Amniotic epithelial cell (primary cell): Measurements from ENCODE around the gene ATAD5.
"Not testable (repeated sequence)": the region's sequence is repeated elsewhere in the genome, so short reads cannot be mapped to it uniquely, and the experiment has no call there.

Source experiments
- DNase-seq: peaks from one replicate; pipeline ENCODE4 v3.0.0-alpha.2; 2010; ENCODE audit warnings: low read depth

The ATAD5 gene

GRCh38 chr17:30910151-30910550, 78.4 kb downstream of the ATAD5 start:
- DNase-seq: not testable (repeated sequence)

GRCh38 chr17:30913955-30914354, 82.2 kb downstream of the ATAD5 start:
- no peak for DNase-seq

GRCh38 chr17:30915833-30916611, 84.3 kb downstream of the ATAD5 start:
- DNase-seq: no peak

GRCh38 chr17:30917050-30917449, 85.3 kb downstream of the ATAD5 start:
- DNase-seq: no peak

- DNase-seq: peak; percentile 30
These were observed 88.5 kb downstream of the ATAD5 start for GRCh38 chr17:30920282-30920681.

GRCh38 chr17:30920683-30921543, 89.1 kb downstream of the ATAD5 start:
- peak; percentile 42 for DNase-seq

GRCh38 chr17:30921544-30922196, 89.9 kb downstream of the ATAD5 start, which contains the start of gene ADAP2:
ADAP2 (plus strand) TSS chr17:30921945; CDS start chr17:30922015, 70 bp downstream.
- no peak for DNase-seq

- no peak for DNase-seq
These were observed 90.7 kb downstream of the ATAD5 start for GRCh38 chr17:30922235-30923030.

- DNase-seq: no peak
These were observed 92.6 kb downstream of the ATAD5 start for GRCh38 chr17:30924341-30924740.

- DNase-seq: no peak
These were observed 94.8 kb downstream of the ATAD5 start for GRCh38 chr17:30926516-30926915.

GRCh38 chr17:30927756-30928155, 96.0 kb downstream of the ATAD5 start:
- no peak for DNase-seq

- DNase-seq: no peak
These were observed 96.8 kb downstream of the ATAD5 start for GRCh38 chr17:30928584-30928983.

- no peak for DNase-seq
These were observed 97.4 kb downstream of the ATAD5 start for GRCh38 chr17:30929081-30929633.

GRCh38 chr17:30929861-30930260, 98.1 kb downstream of the ATAD5 start:
- DNase-seq: not testable (repeated sequence)

- DNase-seq: no peak
These were observed 98.7 kb downstream of the ATAD5 start for GRCh38 chr17:30930495-30930894.

GRCh38 chr17:30931582-30931981, 99.8 kb downstream of the ATAD5 start:
- not testable (repeated sequence) for DNase-seq

GRCh38 chr17:30933966-30934365, 102.2 kb downstream of the ATAD5 start:
- DNase-seq: no peak

GRCh38 chr17:30939051-30939689, 107.4 kb downstream of the ATAD5 start:
- no peak for DNase-seq

GRCh38 chr17:30942308-30943079, 110.7 kb downstream of the ATAD5 start:
- DNase-seq: peak; percentile 64
